Calu3 (cell line): ENCODE data around the gene AGBL4. TPM values are rescaled to one million over a fixed set of nuclear protein-coding genes. Genes with fewer than 3 reads are reported as not detected.
A peak's percentile ranks its signal among the peaks of the same experiment; 100 is the strongest.

ENCODE experiments used
- BruUV-seq: library from RNA; stranded (reverse); fragments of 400-500 nt; replicated peaks from 2 replicates; lab custom pipeline; 2021; lab: Mats Ljungman, UMichigan
- CTCF ChIA-PET: fragments of 300-600 bp; sonication (Branson Sonifier 250); formaldehyde crosslinking; loops from one replicate; lab custom pipeline; 2022; ENCODE audit warnings: antibody characterized with exemption; lab: Charles Lee
- DNase-seq: peaks from one replicate; pipeline ENCODE4 v3.0.0; 2022
- H3K27ac Mint-ChIP-seq: one replicate; pipeline ENCODE4 v1.8.0; 2022; ENCODE audit warnings: mixed read lengths; ENCODE audit not compliant: unreplicated experiment
- H3K27me3 Mint-ChIP-seq: one replicate; pipeline ENCODE4 v1.8.0; 2022; ENCODE audit warnings: mixed read lengths; ENCODE audit not compliant: unreplicated experiment
- H3K36me3 Mint-ChIP-seq: one replicate; pipeline ENCODE4 v1.8.0; 2022; ENCODE audit warnings: mild to moderate bottlenecking, moderate library complexity, mixed read lengths; ENCODE audit not compliant: insufficient read depth, unreplicated experiment
- H3K4me1 Mint-ChIP-seq: one replicate; pipeline ENCODE4 v1.8.0; 2022; ENCODE audit warnings: mild to moderate bottlenecking, low read depth, mixed read lengths; ENCODE audit not compliant: unreplicated experiment
- H3K4me3 Mint-ChIP-seq: one replicate; pipeline ENCODE4 v1.8.0; 2022; ENCODE audit warnings: mild to moderate bottlenecking, low read depth, moderate library complexity, mixed read lengths; ENCODE audit not compliant: unreplicated experiment
- H3K9me3 Mint-ChIP-seq: one replicate; pipeline ENCODE4 v1.8.0; 2022; ENCODE audit warnings: low read depth, mixed read lengths; ENCODE audit not compliant: unreplicated experiment
- intact Hi-C: fragments of 100-400 bp; cut with micrococcal nuclease; formaldehyde crosslinking; loops from one replicate; pipeline ENCODE4 v1.10.0; 2022; ENCODE audit not compliant: unreplicated experiment
- total RNA-seq: library from RNA; stranded (reverse); gene quantifications from 2 replicates; pipeline ENCODE4 v1.2.3, GENCODE V29; 2022
- TF ChIP-seq, protein P1 (sequence below): fragments of 200-600 bp; IDR thresholded peaks from one replicate; pipeline ENCODE4 v1.8.0; 2022; ENCODE audit warnings: antibody characterized with exemption; ENCODE audit not compliant: unreplicated experiment

Gene AGBL4
- total RNA-seq, 1 experiment from 2014 or later: not detected

- BruUV-seq: no TSS peak
- intact Hi-C loops: loop anchor here (2.0 kb wide), 1 partner anchor 68 kb away; no protein-coding TSS in a partner anchor
- TF ChIP-seq, protein P1, sequence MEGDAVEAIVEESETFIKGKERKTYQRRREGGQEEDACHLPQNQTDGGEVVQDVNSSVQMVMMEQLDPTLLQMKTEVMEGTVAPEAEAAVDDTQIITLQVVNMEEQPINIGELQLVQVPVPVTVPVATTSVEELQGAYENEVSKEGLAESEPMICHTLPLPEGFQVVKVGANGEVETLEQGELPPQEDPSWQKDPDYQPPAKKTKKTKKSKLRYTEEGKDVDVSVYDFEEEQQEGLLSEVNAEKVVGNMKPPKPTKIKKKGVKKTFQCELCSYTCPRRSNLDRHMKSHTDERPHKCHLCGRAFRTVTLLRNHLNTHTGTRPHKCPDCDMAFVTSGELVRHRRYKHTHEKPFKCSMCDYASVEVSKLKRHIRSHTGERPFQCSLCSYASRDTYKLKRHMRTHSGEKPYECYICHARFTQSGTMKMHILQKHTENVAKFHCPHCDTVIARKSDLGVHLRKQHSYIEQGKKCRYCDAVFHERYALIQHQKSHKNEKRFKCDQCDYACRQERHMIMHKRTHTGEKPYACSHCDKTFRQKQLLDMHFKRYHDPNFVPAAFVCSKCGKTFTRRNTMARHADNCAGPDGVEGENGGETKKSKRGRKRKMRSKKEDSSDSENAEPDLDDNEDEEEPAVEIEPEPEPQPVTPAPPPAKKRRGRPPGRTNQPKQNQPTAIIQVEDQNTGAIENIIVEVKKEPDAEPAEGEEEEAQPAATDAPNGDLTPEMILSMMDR: no peak
- no peaks in the 10 kb centered on the region for H3K27me3 Mint-ChIP-seq
- H3K27ac Mint-ChIP-seq: peak overlapping the region; percentile 74
- peak; percentile 20 for DNase-seq
- CTCF ChIA-PET: no interaction called here
- peaks cover 7% of the 10 kb centered on the region for H3K9me3 Mint-ChIP-seq
- H3K36me3 Mint-ChIP-seq: no peaks in the 10 kb centered on the region
- no peak overlapping the region for H3K4me3 Mint-ChIP-seq
- H3K4me1 Mint-ChIP-seq: peaks cover 23% of the 10 kb centered on the region
These were observed 599.0 kb downstream of the AGBL4 start for GRCh38 chr1:49424782-49425181.

- H3K4me1 Mint-ChIP-seq: peaks cover 26% of the 10 kb centered on the region
- no peak for DNase-seq
- CTCF ChIA-PET: interaction anchor here (0.7 kb wide), 1 partner anchor 12 kb away, joined by 3 read pairs; no protein-coding TSS in a partner anchor
- peaks cover 4% of the 10 kb centered on the region for H3K9me3 Mint-ChIP-seq
- no peak overlapping the region for H3K27ac Mint-ChIP-seq
- H3K4me3 Mint-ChIP-seq: no peak overlapping the region
- no peaks in the 10 kb centered on the region for H3K36me3 Mint-ChIP-seq
- BruUV-seq: no TSS peak
- H3K27me3 Mint-ChIP-seq: no peaks in the 10 kb centered on the region
- TF ChIP-seq, protein P1: no peak
- intact Hi-C loops: no loop called here
These were observed 607.0 kb downstream of the AGBL4 start for GRCh38 chr1:49416758-49417157.

GRCh38 chr1:49408346-49408745 is 615.4 kb downstream of the AGBL4 start:
- H3K36me3 Mint-ChIP-seq: no peaks in the 10 kb centered on the region
- intact Hi-C loops: no loop called here
- BruUV-seq: no TSS peak
- peaks cover 19% of the 10 kb centered on the region for H3K4me1 Mint-ChIP-seq
- TF ChIP-seq, protein P1: no peak
- peaks cover 12% of the 10 kb centered on the region for H3K9me3 Mint-ChIP-seq
- no peaks in the 10 kb centered on the region for H3K27me3 Mint-ChIP-seq
- no peak overlapping the region for H3K4me3 Mint-ChIP-seq
- CTCF ChIA-PET: no interaction called here
- no peak overlapping the region for H3K27ac Mint-ChIP-seq
- no peak for DNase-seq

GRCh38 chr1:49397086-49397485 is 626.7 kb downstream of the AGBL4 start:
- H3K27ac Mint-ChIP-seq: no peak overlapping the region
- intact Hi-C loops: no loop called here
- CTCF ChIA-PET: no interaction called here
- no peak for DNase-seq
- no peaks in the 10 kb centered on the region for H3K27me3 Mint-ChIP-seq
- no peak overlapping the region for H3K4me3 Mint-ChIP-seq
- no peaks in the 10 kb centered on the region for H3K36me3 Mint-ChIP-seq
- peaks cover 22% of the 10 kb centered on the region for H3K4me1 Mint-ChIP-seq
- TF ChIP-seq, protein P1: no peak
- peaks cover 4% of the 10 kb centered on the region for H3K9me3 Mint-ChIP-seq
- BruUV-seq: no TSS peak
